Ovary (tissue), 3 donors: Measurements from ENCODE around the gene DMWD.

Experiments
- EP300 ChIP-seq: sonication (generic); formaldehyde crosslinking; IDR thresholded peaks from one replicate; pipeline ENCODE4 v1.6.1; 2017; ENCODE audit warnings: antibody characterized with exemption
- POLR2A ChIP-seq: fragments of 450-650 bp; IDR thresholded peaks from one replicate; pipeline ENCODE4 v1.6.1; 2017; ENCODE audit warnings: antibody characterized with exemption, mild to moderate bottlenecking, moderate library complexity
- TF ChIP-seq, protein P1 (sequence below), 3 donors: fragments of 450-650 bp in 2 of 3; fragments of 200-600 bp in 1 of 3; IDR thresholded peaks; one replicate each; pipeline versions ENCODE4 v1.5.1 to v1.8.0; 2016 to 2022; ENCODE audit warnings: antibody characterized with exemption in 3 of 3, mild to moderate bottlenecking in 1 of 3
- donor health status: DM: no; HTN: no; CAD: no.

DNA sequence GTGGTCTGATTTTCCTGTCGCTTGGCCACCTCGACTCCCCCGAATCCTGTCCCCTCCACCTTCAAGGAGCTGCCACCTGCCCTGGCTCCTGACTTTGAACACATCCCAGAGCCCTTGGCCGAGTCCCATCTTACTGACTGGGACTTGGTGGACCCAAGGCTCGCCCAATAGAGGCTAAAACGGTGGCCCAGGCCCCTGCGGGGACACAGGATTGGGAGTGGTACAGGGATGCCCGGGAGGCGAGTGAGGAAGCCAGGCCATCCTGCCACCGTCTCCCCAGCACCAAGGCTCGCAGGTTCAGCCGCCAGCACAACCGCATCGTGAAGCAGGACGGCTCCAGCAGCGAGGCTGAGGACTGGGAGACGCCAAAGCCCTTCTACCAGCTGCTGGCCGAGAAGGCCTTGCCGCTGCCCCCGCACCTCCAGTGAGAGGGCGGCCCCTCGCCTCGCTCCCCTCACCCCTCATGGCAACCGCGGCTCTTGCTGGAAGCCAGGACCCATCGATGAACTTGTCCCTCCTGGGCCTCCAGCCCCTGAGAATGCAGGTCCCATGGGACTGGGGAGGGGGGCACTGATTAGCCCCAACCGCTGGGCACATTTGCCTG is 28.9 kb downstream of the DMWD start:
- TF ChIP-seq, protein P1, sequence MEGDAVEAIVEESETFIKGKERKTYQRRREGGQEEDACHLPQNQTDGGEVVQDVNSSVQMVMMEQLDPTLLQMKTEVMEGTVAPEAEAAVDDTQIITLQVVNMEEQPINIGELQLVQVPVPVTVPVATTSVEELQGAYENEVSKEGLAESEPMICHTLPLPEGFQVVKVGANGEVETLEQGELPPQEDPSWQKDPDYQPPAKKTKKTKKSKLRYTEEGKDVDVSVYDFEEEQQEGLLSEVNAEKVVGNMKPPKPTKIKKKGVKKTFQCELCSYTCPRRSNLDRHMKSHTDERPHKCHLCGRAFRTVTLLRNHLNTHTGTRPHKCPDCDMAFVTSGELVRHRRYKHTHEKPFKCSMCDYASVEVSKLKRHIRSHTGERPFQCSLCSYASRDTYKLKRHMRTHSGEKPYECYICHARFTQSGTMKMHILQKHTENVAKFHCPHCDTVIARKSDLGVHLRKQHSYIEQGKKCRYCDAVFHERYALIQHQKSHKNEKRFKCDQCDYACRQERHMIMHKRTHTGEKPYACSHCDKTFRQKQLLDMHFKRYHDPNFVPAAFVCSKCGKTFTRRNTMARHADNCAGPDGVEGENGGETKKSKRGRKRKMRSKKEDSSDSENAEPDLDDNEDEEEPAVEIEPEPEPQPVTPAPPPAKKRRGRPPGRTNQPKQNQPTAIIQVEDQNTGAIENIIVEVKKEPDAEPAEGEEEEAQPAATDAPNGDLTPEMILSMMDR (IDR thresholded peaks at IDR 0.05), result no peak
- no peak for TF ChIP-seq POLR2A
- TF ChIP-seq EP300, result no peak
